ENCODE results near the gene CDK2.

DNA sequence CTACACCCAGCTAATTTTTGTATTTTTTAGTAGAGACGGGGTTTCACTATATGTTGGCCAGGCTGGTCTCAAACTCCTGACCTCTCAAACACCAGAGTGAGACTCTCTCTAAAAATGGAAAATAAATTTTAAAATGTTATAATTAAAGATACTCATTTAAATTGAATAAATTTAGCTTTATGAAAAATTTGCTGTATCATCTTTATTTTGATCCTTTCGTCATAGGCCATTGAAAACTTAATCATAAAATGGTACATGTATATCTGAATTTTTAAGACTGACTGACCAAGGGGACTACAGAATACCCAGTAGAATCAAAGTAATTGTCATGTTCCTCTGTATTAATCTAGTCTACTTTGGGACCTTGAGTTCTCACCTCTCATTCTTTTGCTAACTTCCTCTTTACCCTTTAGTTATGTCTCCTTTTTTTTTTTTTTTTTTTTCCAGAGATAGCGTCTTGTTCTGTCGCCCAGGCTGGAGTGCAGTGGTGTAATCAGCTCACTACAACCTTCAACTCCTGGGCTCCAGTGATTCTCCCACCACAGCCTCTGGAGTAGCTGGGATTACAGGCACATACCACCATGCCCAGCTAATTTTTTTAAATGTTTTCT lies 16.7 kb downstream of the CDK2 start:
- TF ChIP-seq CTCF (IDR thresholded peaks at IDR 0.05 in 4 of 5, conservative IDR thresholded peaks at IDR 0.05 in 1 of 5), result no peak
- TF ChIP-seq POLR2A (IDR thresholded peaks at IDR 0.05), result no peak

All from gastrocnemius medialis (tissue), 4 donors.